Type B pancreatic cell (in vitro differentiated cells): ENCODE measurements around the gene DEK. TPM values are rescaled to one million over a fixed set of nuclear protein-coding genes. Genes with fewer than 3 reads are reported as not detected.
A peak's percentile ranks its signal among the peaks of the same experiment; 100 is the strongest.

Source experiments
- DNase-seq: peaks from one replicate; pipeline ENCODE4 v3.0.0; 2021; ENCODE audit warnings: mixed read lengths; ENCODE audit not compliant: unreplicated experiment; ENCODE audit errors: extremely low spot score
- H3K27ac Mint-ChIP-seq: 2 replicates; pipeline ENCODE4 v1.8.0; 2021; ENCODE audit warnings: mild to moderate bottlenecking, mixed read lengths
- H3K27me3 Mint-ChIP-seq: 2 replicates; pipeline ENCODE4 v1.8.0; 2021; ENCODE audit warnings: mixed read lengths
- H3K36me3 Mint-ChIP-seq: 2 replicates; pipeline ENCODE4 v1.8.0; 2021; ENCODE audit warnings: mixed read lengths
- H3K4me1 Mint-ChIP-seq: one replicate; pipeline ENCODE4 v1.8.0; 2021; ENCODE audit warnings: mixed read lengths; ENCODE audit not compliant: unreplicated experiment
- H3K4me3 Mint-ChIP-seq: 2 replicates; pipeline ENCODE4 v1.8.0; 2021; ENCODE audit warnings: mild to moderate bottlenecking, mixed read lengths
- H3K9me3 Mint-ChIP-seq: 2 replicates; pipeline ENCODE4 v1.8.0; 2021; ENCODE audit warnings: mixed read lengths
- CTCF ChIP-seq: fragments of 200-600 bp; sonication (generic); conservative IDR thresholded peaks from 2 replicates; pipeline ENCODE4 v1.5.0; 2021; ENCODE audit warnings: antibody characterized with exemption, mild to moderate bottlenecking
- total RNA-seq: library from RNA; stranded (reverse); gene quantifications from 2 replicates; pipeline ENCODE4 v1.2.1, GENCODE V29; 2021; ENCODE audit warnings: low replicate concordance

Gene DEK
- total RNA-seq, 1 donor from 2014 or later: 124 TPM

- no peak for TF ChIP-seq CTCF
- no peak for DNase-seq
- Mint-ChIP-seq H3K27me3 (no peaks in the 10 kb centered on the region), H3K9me3 (no peaks in the 10 kb centered on the region), H3K27ac (no peak overlapping the region), H3K36me3 (peaks cover 63% of the 10 kb centered on the region), H3K4me1 (peaks cover 6% of the 10 kb centered on the region), H3K4me3 (no peak overlapping the region)
Observed at GRCh38 chr6:18243302-18243893, 20.9 kb downstream of the DEK start.

- H3K36me3 Mint-ChIP-seq: peaks cover 62% of the 10 kb centered on the region
- no peaks in the 10 kb centered on the region for H3K9me3 Mint-ChIP-seq
- no peak for DNase-seq
- H3K27ac Mint-ChIP-seq: peak overlapping the region; percentile 41
- H3K4me1 Mint-ChIP-seq: peaks cover 6% of the 10 kb centered on the region
- H3K27me3 Mint-ChIP-seq: no peaks in the 10 kb centered on the region
- H3K4me3 Mint-ChIP-seq: no peak overlapping the region
- no peak for TF ChIP-seq CTCF
Observed at GRCh38 chr6:18242062-18242851, 22.1 kb downstream of the DEK start.

GRCh38 chr6:18241208-18242038, 22.9 kb downstream of the DEK start:
- no peak for DNase-seq
- no peak overlapping the region for H3K4me3 Mint-ChIP-seq

GRCh38 chr6:18240230-18240629, 24.1 kb downstream of the DEK start:
- H3K36me3 Mint-ChIP-seq: peaks cover 60% of the 10 kb centered on the region
- H3K4me3 Mint-ChIP-seq: no peak overlapping the region
- H3K27ac Mint-ChIP-seq: no peak overlapping the region
- no peaks in the 10 kb centered on the region for H3K27me3 Mint-ChIP-seq
- H3K9me3 Mint-ChIP-seq: no peaks in the 10 kb centered on the region
- no peak for DNase-seq
- peaks cover 6% of the 10 kb centered on the region for H3K4me1 Mint-ChIP-seq
- TF ChIP-seq CTCF: no peak

More at GRCh38 chr6:18241208-18242038, 22.9 kb downstream of the DEK start:
- no peaks in the 10 kb centered on the region for H3K9me3 Mint-ChIP-seq
- H3K27ac Mint-ChIP-seq: peak overlapping the region; percentile 52
- H3K27me3 Mint-ChIP-seq: no peaks in the 10 kb centered on the region
- peaks cover 60% of the 10 kb centered on the region for H3K36me3 Mint-ChIP-seq
- TF ChIP-seq CTCF: no peak
- peaks cover 6% of the 10 kb centered on the region for H3K4me1 Mint-ChIP-seq

GRCh38 chr6:18237167-18237566, 27.2 kb downstream of the DEK start:
- H3K4me3 Mint-ChIP-seq: no peak overlapping the region
- no peak for TF ChIP-seq CTCF
- H3K36me3 Mint-ChIP-seq: peaks cover 62% of the 10 kb centered on the region
- DNase-seq: no peak
- H3K27ac Mint-ChIP-seq: no peak overlapping the region
- peaks cover 6% of the 10 kb centered on the region for H3K4me1 Mint-ChIP-seq
- no peaks in the 10 kb centered on the region for H3K27me3 Mint-ChIP-seq
- peaks cover 13% of the 10 kb centered on the region for H3K9me3 Mint-ChIP-seq
